Posterior cingulate gyrus (tissue), 11 donors: ENCODE data around the gene STX7.

Experiments used
- DNase-seq, 10 donors: peaks; one replicate each; pipeline versions ENCODE4 v3.0.0 to v3.0.0-alpha.2; 2020 to 2021; ENCODE audit warnings: mixed read lengths in 3 of 10
- intact Hi-C: fragments of 100-400 bp; cut with DNase I; formaldehyde crosslinking; loops from one replicate; pipeline ENCODE4 v1.15.1; 2023

The STX7 gene

GRCh38 chr6:132481189-132481588 lies 31.7 kb downstream of the STX7 start:
- intact Hi-C loops = loop anchor here (5.0 kb wide), 1 partner anchor 559 kb away; no protein-coding TSS in a partner anchor
- no peak for DNase-seq

- DNase-seq = no peak
- intact Hi-C loops = no loop called here
Measured at GRCh38 chr6:132479131-132479530, 33.8 kb downstream of the STX7 start.

GRCh38 chr6:132478674-132479073 lies 34.2 kb downstream of the STX7 start:
- DNase-seq = no peak
- intact Hi-C loops = no loop called here

- no peak for DNase-seq
- intact Hi-C loops = no loop called here
Measured at GRCh38 chr6:132478266-132478665, 34.6 kb downstream of the STX7 start.

GRCh38 chr6:132476688-132477087 lies 36.2 kb downstream of the STX7 start:
- intact Hi-C loops = no loop called here
- DNase-seq = no peak

GRCh38 chr6:132475925-132476324 lies 37.0 kb downstream of the STX7 start:
- DNase-seq = no peak
- intact Hi-C loops = no loop called here

- no peak for DNase-seq
- intact Hi-C loops = no loop called here
Measured at GRCh38 chr6:132471787-132472186, 41.1 kb downstream of the STX7 start.

- no peak for DNase-seq
- intact Hi-C loops = no loop called here
Measured at GRCh38 chr6:132466952-132467351, 46.0 kb downstream of the STX7 start.

GRCh38 chr6:132465530-132466485 lies 47.1 kb downstream of the STX7 start:
- intact Hi-C loops = no loop called here

GRCh38 chr6:132464538-132465256 lies 48.2 kb downstream of the STX7 start:
- no peak for DNase-seq
- intact Hi-C loops = no loop called here

More at GRCh38 chr6:132465530-132466485, 47.1 kb downstream of the STX7 start:
- no peak for DNase-seq

GRCh38 chr6:132461958-132462357 lies 51.0 kb downstream of the STX7 start:
- DNase-seq = no peak
- intact Hi-C loops = no loop called here

- intact Hi-C loops = no loop called here
Measured at GRCh38 chr6:132459605-132459952, 53.3 kb downstream of the STX7 start.

GRCh38 chr6:132458887-132459604 lies 53.9 kb downstream of the STX7 start:
- intact Hi-C loops = no loop called here
- no peak for DNase-seq

More at GRCh38 chr6:132459605-132459952, 53.3 kb downstream of the STX7 start:
- DNase-seq = no peak

- intact Hi-C loops = no loop called here
- peak in 8 of 10 donors; percentile 10 to 88 (median 40) for DNase-seq
Measured at GRCh38 chr6:132456700-132457143, 56.2 kb downstream of the STX7 start.

- intact Hi-C loops = no loop called here
- no peak for DNase-seq
Measured at GRCh38 chr6:132446855-132447241, 66.1 kb downstream of the STX7 start.

- no peak for DNase-seq
- intact Hi-C loops = no loop called here
Measured at GRCh38 chr6:132446141-132446854, 66.6 kb downstream of the STX7 start.

- intact Hi-C loops = no loop called here
- no peak for DNase-seq
Measured at GRCh38 chr6:132445201-132445951, 67.5 kb downstream of the STX7 start.

GRCh38 chr6:132443206-132443605 lies 69.7 kb downstream of the STX7 start:
- intact Hi-C loops = no loop called here
- DNase-seq = no peak

- no peak for DNase-seq
- intact Hi-C loops = no loop called here
Measured at GRCh38 chr6:132430110-132430509, 82.8 kb downstream of the STX7 start.
